Right ventricle myocardium superior (tissue), 1 donor: ENCODE measurements around the gene PKD2. TPM values are rescaled to one million over a fixed set of nuclear protein-coding genes. Genes with fewer than 3 reads are reported as not detected.

Source experiments
- ATAC-seq: fragments of 200-7000 bp; cut with Tn5 transposase; one replicate; pipeline ENCODE4 v1.9.1; 2020; ENCODE audit warnings: mild to moderate bottlenecking; ENCODE audit not compliant: poor library complexity
- DNase-seq: peaks from one replicate; pipeline ENCODE4 v3.0.0-alpha.2; 2020
- intact Hi-C: fragments of 100-400 bp; cut with DNase I; formaldehyde crosslinking; loops from one replicate; pipeline ENCODE4 v1.11.2; 2022
- total RNA-seq: library from RNA; stranded (reverse); fragmentation: NEBNext Ultra II Directional; extraction: Animal tissue kit (Norgen Biotek cat#: 25700); gene quantifications from one replicate; pipeline ENCODE4 v1.2.1, GENCODE V29; 2021
- donor health status: DM: no; HTN: yes; CAD: no; lungs with severe emphysema.

Gene PKD2
- total RNA-seq, 1 donor from 2014 or later: 11.6 TPM

DNA sequence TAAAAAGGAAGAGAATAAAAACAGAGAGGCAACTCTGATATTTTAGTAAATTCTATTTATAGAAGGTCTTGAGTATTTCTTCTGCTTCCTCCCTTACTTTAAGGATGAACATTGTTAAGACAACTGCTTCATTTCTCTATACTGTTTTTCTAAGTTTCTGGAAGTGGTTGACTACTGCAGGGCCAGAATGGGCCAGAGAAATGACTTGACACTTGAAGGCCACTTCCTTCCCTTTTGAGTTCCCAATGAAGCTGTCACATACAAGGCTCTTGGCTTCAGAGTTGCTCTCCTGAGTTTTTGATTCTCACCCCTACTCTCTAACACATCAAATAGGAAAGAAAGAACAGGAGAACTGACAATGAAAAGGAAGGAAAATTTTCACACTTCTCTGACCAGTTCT, 37.6 kb downstream of the PKD2 start:
- no peak for DNase-seq
- ATAC-seq: no peak
- intact Hi-C loops: no loop called here

DNA sequence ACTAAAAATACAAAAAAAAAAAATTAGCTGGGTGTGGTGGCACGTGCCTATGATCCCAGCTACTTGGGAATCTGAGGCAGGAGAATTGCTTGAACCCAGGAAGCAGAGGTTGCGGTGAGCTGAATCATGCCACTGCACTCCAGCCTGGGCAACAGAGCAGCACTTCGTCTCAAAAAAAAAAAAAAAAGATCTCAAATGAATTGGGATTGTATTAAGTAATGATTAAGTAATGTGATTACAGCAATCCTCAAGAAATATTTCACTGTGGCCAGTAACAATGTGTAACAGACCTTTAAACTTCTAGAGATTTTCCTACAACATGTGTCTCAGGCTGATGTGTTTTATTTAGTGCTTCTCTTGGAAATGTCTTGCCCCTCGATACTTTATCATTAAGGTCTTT, 46.8 kb downstream of the PKD2 start:
- intact Hi-C loops: no loop called here
- ATAC-seq (no peak), DNase-seq (no peak)

DNA sequence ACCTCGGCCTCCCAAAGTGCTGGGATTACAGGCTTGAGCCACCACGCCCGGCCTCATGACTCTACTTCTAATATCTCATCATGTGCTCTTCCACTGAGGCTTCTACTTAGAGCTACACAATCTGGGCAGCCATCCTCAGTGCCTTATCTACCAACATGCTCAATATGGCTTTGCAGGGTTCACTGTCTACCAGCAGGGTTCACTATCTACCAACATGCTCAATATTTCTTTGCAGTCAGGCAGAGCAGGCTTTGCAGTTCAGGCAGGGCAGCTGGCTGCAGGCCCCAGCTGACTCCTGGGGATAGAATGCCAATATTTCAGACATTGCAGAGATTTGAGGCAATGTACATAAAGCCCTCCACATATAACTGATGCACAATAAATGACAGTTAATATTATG, 47.5 kb downstream of the PKD2 start:
- no peak for ATAC-seq
- no peak for DNase-seq
- intact Hi-C loops: no loop called here

DNA sequence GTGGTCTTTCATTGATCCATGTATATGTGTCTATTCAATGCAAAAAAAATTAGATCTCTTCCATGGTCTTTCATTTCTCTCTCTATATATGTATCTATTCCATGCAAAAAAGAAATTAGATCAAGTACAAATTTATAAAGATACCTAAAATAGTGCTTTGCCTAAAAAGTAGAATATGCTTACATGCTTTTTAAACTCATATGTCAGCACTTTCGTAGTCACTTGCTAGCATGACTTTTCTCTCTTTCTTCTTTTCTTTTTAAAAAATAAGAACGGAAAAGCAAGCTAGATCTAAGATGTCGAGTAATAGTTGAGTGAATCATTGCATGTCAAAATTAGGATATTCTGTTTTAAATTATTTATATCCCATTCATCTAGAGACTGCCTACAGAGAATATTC, 50.9 kb downstream of the PKD2 start:
- no peak for ATAC-seq
- no peak for DNase-seq
- intact Hi-C loops: no loop called here

DNA sequence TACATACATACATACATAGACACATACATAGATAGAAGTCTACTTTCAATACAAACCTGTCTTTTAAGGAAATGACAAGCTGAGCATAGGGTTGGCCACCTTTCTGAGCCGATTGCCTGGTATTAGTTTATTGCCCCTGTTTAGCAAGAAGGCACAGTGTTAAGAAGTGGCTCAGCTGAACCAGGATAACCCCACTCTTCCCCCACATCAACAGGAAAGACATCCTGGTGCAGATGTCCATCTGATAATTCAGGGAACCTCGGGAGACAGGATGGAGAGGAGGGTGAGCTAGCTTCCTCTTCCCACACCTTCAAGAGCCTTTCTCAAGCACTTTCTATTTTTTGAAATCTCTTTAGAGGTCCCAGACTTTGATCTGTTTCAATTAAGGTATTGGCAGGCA, 52.3 kb downstream of the PKD2 start:
- intact Hi-C loops: no loop called here
- no peak for ATAC-seq
- DNase-seq: no peak

DNA sequence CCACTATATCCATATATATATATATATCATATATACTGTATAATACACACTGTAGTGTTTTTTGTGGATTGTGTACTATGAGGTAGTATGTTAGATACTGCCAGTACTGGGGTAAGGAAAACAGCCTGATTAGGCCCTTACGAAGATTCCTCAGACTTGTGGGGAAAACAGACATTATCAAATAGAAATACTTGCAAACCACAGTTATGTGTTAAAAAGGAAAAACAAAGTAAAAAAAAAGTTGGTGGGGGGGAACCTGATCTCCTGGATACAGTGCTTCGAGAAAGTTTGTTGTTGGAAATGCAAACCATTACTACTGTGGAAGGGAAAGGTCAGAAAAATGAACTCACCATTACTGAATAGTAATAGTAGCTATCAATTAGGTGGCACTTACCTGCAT, 53.0 kb downstream of the PKD2 start:
- intact Hi-C loops: no loop called here
- no peak for ATAC-seq
- DNase-seq: no peak

DNA sequence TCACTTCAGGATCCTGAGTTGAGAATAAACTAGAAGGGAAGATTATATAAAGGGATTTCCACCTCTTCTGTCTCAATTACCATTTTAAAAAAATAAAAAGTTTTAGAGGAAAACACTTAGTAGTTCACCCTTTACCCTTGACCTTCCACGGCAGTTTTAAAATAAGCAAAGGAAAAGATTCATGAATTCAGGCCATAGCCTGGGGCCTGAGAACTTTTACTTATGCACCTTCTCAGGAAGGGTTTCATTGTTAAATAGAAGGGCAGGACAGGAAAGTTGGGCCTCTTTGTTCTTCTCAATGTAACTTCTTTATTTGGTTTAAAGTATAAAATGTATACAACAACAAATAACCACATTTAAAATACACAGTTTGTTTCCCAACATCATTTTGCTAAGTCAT, 54.9 kb downstream of the PKD2 start:
- DNase-seq: no peak
- intact Hi-C loops: no loop called here
- ATAC-seq: no peak

DNA sequence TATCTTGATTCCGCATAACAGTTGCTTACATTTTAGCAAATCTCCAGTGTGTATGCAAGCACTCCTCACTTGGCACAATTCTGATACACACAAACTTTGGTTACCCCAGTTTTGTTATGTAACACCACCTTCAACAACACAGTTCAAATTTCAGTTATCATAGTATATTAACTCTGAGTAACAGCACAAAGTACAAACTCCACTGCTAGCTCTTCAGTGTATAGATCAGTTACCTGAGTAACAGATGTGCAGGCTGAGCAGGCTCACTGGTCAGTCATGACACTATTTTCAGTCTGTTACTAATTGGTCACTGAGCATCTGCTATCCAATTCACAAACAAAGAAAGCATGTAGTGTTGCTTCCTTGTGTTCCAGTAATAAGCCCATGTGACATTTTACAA, 55.4 kb downstream of the PKD2 start:
- ATAC-seq (no peak), DNase-seq (no peak)
- intact Hi-C loops: no loop called here

DNA sequence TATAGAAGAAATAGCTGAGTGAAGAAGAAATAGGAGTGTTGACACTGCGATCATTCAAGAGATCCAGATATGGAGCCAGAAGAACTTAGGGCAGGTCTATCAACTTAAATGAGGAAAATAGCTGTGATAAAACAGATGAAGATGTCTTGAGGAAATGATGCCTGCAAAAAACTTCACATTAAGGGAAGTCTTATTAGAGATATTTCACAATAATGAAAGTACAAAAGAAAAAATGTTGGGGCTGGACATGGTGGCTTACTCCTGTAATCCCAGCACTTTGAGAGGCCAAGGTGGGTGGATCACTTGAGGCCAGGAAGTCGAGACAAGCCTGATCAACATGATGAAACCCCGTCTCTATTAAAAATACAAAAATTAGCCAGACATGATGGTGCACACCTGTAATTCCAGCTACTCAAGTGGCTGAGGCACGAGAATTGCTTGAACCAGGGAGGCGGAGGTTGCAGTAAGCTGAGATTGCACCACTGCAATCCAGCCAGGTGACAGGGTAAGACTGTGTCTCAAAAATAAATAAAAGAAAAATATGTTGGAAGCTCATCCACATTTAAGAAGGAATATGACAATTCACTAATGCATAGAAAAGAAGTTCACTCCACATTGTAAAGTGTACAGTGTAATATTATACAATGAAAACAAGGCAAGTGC, 56.3 kb downstream of the PKD2 start:
- DNase-seq (no peak), ATAC-seq (no peak)
- intact Hi-C loops: no loop called here

DNA sequence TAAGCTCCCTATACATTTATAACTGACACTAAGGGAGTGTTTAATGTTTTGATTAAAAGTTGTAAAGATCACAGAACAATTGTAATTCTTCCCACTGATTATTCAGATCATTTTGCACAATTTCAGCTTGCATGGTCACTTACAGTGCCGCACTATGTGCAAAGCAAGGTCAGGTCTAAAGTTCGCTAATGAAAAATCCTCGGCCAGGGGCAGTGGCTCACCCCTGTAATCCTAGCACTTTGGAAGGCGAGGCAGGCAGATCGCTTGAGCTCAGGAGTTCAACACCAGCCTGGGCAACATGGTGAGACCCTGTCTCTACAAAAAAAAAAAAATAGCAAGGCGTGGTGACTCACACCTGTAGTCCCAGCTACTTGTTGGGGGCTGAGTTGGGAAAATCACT, 57.0 kb downstream of the PKD2 start:
- no peak for DNase-seq
- no peak for ATAC-seq
- intact Hi-C loops: no loop called here

DNA sequence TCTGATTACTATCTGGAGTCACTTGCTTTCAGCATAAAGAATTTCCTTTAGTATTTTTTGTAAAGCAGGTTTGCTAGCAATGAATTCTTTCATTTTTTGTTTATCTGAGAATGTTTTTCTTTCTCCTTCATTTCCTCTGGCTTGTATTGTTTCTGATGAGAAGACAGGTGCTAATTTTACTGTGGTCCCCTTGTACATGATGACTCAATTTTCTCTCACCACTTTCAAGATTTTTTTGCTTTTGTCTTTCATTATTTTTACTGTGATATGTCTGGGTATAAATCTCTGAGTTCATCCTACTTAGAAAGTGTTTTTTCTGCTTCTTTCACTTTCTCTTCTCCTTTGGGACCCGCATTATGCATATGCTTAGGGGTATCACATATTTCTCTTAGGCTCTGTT, 62.6 kb downstream of the PKD2 start:
- ATAC-seq (no peak), DNase-seq (no peak)
- intact Hi-C loops: no loop called here

DNA sequence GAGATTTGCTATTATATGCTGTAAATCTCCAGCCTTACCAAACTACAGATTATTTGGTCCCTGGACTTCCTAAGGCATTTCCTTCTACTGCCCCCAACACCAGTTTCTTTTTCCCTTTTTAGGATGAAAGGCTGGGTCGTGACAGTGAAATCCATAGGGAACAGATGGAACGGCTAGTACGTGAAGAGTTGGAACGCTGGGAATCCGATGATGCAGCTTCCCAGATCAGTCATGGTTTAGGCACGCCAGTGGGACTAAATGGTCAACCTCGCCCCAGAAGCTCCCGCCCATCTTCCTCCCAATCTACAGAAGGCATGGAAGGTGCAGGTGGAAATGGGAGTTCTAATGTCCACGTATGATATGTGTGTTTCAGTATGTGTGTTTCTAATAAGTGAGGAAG, 67.9 kb downstream of the PKD2 start:
- DNase-seq (no peak), ATAC-seq (no peak)
- intact Hi-C loops: no loop called here

DNA sequence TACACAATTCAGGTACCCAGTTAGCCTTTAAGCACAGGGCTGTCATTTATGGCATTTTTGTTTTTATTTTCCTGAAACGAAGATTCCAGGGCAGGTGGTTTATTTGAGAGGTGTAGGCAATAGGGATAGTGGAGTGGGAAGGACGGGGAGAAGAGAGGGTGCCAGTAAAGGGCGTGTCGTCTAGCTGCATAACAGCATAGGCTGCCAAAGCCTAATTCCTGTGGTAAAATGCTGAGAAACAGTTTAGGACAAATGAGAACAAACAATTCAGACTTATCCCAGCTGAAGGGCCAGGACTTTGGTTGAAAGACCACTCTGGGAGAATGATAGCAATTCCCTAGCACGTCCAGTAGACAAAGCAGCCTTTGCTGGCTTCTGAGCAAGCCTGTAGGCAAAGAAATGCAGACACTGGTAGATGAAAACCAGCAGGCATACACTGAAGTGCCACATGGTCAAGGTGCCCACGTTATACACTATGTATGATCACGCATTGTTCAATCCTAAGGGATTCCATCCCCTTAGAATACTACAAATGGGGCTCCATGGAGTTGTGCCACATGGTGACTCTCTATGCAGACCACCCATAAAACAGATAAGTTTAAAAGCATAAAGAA, 70.6 kb downstream of the PKD2 start:
- ATAC-seq: no peak
- intact Hi-C loops: no loop called here

DNA sequence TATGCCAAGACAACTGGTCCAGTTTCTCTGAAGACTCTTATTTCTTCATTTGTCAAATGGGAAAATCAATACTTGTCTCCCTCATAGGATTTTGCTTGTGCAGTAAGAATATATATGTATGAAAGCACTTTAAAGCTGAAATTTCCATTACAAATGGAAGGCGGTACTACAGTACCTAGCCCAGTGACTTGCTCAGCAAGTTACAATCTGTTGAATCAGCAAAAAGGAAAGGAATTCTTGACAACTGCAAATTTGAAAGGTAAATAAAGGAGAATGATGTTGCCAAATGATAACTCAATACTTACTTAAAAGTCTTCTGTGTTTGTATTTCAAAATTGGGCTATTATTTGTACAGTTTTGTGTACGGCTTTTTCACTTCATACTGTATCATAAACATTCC, 71.1 kb downstream of the PKD2 start:
- ATAC-seq (no peak), DNase-seq (no peak)
- intact Hi-C loops: no loop called here

More for the DNA sequence above, 70.6 kb downstream of the PKD2 start:
- no peak for DNase-seq

DNA sequence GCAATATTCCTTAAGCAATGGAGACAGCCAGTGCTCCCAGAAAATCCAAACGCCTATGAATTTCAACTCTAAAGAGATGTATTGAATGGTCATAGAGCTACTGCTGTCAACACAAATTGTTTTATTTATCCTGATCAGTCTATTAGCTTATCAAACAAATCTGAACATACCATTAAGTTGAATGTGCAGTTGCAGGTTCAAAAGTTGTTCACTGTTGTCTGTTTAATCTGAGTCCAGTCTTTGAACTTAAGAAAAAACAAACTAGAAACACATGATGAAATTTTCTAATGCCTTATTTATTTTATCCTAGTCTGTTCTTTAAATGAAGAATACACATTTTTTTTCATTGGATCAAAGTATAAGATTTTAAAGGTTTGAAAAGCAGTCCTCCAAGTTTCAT, 73.2 kb downstream of the PKD2 start:
- intact Hi-C loops: no loop called here
- no peak for DNase-seq
- no peak for ATAC-seq

DNA sequence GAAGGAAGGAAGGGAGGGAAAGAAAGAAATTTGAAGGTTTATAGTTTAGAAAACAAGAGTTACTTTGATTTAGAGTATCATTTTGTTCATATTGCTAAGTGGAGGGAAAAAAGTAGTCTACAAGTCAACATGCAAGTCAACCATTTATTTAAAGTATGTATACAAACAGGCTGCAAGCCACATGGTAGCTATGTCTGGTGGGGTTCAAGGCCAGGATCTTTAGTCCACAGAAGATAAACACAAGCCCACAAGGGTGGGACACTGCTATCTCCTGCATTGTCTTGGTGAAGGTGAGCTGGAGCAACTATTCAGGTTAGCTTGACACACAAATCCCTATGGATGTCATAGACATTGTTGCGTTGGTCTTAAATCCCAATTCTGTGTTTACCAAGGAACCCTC, 79.6 kb downstream of the PKD2 start:
- intact Hi-C loops: no loop called here
- no peak for DNase-seq
- ATAC-seq: no peak

DNA sequence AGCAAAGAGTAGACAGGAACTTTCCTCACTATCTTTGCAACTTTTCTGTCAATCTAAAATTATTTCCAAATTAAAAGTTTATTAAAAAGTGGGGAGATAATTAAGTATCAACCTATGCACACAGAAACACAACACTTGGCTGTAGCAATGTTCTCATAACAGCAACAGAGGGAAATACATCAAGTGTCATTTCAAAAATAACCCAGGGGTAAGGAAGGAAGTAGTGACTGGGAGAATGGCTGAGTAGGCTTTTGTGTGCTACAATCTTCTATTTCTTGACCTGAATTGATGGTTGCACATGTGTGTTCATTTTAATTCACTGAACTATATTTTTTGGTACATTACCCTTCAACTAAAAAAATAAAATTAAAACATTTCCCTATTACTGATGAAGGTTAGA, 83.5 kb downstream of the PKD2 start:
- ATAC-seq (no peak), DNase-seq (no peak)
- intact Hi-C loops: no loop called here

DNA sequence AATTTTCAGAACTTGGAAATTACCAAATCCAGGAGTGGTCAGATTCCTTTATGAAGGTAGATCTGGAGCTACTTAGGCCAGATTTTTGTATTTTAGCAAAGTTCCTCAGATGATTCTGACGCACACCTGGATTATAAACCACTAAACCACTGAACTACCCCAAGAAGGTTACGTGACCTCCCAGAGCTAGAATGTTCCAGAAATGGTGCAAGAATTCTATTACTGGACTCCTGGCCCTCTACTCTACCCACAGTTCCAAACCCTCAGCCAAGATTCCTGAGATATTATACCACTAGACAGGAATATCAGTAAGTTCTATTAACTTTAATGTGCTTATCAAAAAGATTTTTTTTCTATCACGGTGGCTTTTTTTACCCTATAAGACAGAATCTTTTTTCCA, 83.9 kb downstream of the PKD2 start:
- intact Hi-C loops: no loop called here
- ATAC-seq: no peak
- DNase-seq: no peak

DNA sequence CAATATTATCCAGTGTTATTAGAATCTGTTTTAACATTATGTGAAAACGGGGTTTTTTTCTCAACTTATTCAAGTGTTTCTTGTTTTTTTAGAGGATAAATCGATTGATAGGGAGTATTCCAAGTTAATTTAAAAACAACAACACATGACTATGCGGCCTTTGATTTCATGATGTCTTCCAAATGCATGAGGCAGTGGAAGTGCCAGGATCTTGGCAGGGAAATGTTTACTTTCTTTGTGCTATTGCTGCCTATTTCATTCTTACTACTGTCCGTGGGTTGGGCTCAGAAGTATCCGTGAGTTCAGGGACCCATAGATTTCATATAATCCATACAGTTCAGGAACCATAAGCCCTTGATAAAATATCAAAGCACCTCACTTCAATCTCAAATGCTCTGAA, 86.4 kb downstream of the PKD2 start:
- DNase-seq (no peak), ATAC-seq (no peak)
- intact Hi-C loops: no loop called here

DNA sequence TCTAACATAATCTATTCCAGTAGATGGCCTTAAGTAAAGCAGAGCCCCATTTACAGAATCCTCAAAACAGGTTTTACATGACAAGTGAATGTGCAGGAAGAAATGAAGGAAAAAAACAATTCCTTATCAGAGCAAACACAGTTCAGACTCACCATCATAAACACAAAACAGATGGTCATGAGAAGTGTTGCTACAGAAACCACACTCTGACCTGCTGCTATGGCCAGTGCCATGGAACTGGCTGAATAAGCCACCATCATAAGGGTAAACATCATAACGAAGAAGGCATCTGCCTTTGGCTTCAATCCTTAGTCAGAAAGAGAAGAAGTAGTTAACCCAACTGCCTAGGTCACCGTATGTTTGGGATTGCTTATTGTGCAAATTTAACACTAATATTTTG, 89.9 kb downstream of the PKD2 start:
- DNase-seq (no peak), ATAC-seq (no peak)
- intact Hi-C loops: no loop called here

DNA sequence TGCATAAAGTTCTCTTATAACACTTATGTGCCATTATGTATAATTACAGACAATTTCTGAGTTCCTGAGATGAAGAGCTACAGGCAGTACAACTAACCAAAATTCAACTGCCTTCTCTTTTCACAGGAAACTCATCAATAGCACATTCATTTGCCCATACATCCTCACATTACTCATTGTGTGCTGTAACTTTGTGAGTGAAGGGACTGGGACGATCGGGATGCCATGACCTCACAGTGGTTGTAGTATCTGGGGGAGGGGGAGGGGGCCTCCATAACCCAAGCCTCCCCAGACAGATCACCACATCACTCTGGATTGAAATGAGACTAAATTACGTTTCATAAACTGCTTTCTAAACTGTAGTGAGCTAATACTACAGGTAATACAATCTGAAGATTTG, 90.3 kb downstream of the PKD2 start:
- ATAC-seq (no peak), DNase-seq (no peak)
- intact Hi-C loops: no loop called here
